Activated T-cell treated with anti-CD3 and anti-CD28 coated beads for 4 hours (primary cell): ENCODE results near the gene DGKH.
"Not testable (repeated sequence)": the region's sequence is repeated elsewhere in the genome, so short reads cannot be mapped to it uniquely, and the experiment has no call there.

Experiments
- DNase-seq: peaks from one replicate; pipeline ENCODE4 v3.0.0-alpha.2; 2020

Gene DGKH

GRCh38 chr13:42174344-42175162 is 126.1 kb downstream of the DGKH start:
- no peak for DNase-seq

- no peak for DNase-seq
These were observed 127.8 kb downstream of the DGKH start for GRCh38 chr13:42176294-42176693.

GRCh38 chr13:42177189-42177588 is 128.7 kb downstream of the DGKH start:
- DNase-seq: no peak

- DNase-seq: no peak
These were observed 133.0 kb downstream of the DGKH start for GRCh38 chr13:42181381-42181953.

GRCh38 chr13:42189061-42189460 is 140.6 kb downstream of the DGKH start:
- no peak for DNase-seq

GRCh38 chr13:42190529-42190928 is 142.1 kb downstream of the DGKH start:
- DNase-seq: no peak

GRCh38 chr13:42211704-42212464 is 163.4 kb downstream of the DGKH start:
- no peak for DNase-seq

- DNase-seq: no peak
These were observed 166.0 kb downstream of the DGKH start for GRCh38 chr13:42214446-42214845.

GRCh38 chr13:42215578-42216421 is 167.4 kb downstream of the DGKH start:
- DNase-seq: no peak

- no peak for DNase-seq
These were observed 167.9 kb downstream of the DGKH start for GRCh38 chr13:42216422-42216735.

GRCh38 chr13:42218576-42218975 is 170.1 kb downstream of the DGKH start:
- no peak for DNase-seq

GRCh38 chr13:42219051-42219450 is 170.6 kb downstream of the DGKH start:
- no peak for DNase-seq

GRCh38 chr13:42219876-42220275 is 171.4 kb downstream of the DGKH start:
- no peak for DNase-seq

GRCh38 chr13:42221121-42221765 is 172.8 kb downstream of the DGKH start:
- DNase-seq: no peak

GRCh38 chr13:42223681-42224080 is 175.2 kb downstream of the DGKH start:
- DNase-seq: no peak

GRCh38 chr13:42225051-42225450 is 176.6 kb downstream of the DGKH start:
- no peak for DNase-seq

- not testable (repeated sequence) for DNase-seq
These were observed 178.3 kb downstream of the DGKH start for GRCh38 chr13:42226759-42227158.

GRCh38 chr13:42228527-42228926 is 180.1 kb downstream of the DGKH start:
- no peak for DNase-seq

- DNase-seq: no peak
These were observed 180.8 kb downstream of the DGKH start for GRCh38 chr13:42229287-42229686.

GRCh38 chr13:42232671-42233070 is 184.2 kb downstream of the DGKH start:
- DNase-seq: no peak

- DNase-seq: no peak
These were observed 185.3 kb downstream of the DGKH start for GRCh38 chr13:42233726-42234125.

GRCh38 chr13:42239161-42239560 is 190.7 kb downstream of the DGKH start:
- no peak for DNase-seq

- no peak for DNase-seq
These were observed 191.2 kb downstream of the DGKH start for GRCh38 chr13:42239644-42240043.
